ENCODE results near the gene AK5.

The AK5 gene, protein sequence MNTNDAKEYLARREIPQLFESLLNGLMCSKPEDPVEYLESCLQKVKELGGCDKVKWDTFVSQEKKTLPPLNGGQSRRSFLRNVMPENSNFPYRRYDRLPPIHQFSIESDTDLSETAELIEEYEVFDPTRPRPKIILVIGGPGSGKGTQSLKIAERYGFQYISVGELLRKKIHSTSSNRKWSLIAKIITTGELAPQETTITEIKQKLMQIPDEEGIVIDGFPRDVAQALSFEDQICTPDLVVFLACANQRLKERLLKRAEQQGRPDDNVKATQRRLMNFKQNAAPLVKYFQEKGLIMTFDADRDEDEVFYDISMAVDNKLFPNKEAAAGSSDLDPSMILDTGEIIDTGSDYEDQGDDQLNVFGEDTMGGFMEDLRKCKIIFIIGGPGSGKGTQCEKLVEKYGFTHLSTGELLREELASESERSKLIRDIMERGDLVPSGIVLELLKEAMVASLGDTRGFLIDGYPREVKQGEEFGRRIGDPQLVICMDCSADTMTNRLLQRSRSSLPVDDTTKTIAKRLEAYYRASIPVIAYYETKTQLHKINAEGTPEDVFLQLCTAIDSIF

GRCh38 chr1:77281491-77282186 lies at the start of gene AK5:
Gene AK5, plus strand, starts transcription at chr1:77282019. Its CDS starts 295 bp downstream, at chr1:77282314.
- DNase-seq, result peak; percentile 44

GRCh38 chr1:77232829-77233228 lies 49.0 kb upstream of the AK5 start:
- no peak for DNase-seq

GRCh38 chr1:77234096-77234495 lies 47.7 kb upstream of the AK5 start:
- no peak for DNase-seq

GRCh38 chr1:77234943-77235342 lies 46.9 kb upstream of the AK5 start:
- DNase-seq, result no peak

DNA sequence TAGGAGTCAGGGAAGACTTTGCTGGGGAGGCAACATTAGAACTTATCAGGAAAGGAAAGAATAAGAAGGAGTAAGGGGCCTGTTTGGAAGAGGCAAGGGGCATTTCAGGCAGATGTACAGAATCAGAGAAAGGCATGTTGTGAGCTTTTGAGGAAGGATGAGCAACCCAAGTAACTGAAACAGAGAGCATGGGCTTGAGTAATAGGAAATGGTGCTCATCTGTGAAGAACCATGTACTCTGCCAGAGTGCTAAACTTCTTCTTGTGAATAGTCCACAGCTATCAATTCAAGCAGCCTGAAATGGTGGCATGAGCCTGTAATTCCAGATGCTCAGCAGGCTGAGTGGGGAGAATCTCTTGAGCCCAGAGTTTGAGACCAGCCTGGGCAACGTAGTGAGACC lies 43.4 kb upstream of the AK5 start:
- DNase-seq, result no peak

GRCh38 chr1:77239311-77239710 lies 42.5 kb upstream of the AK5 start:
- no peak for DNase-seq

GRCh38 chr1:77245830-77246229 lies 36.0 kb upstream of the AK5 start:
- no peak for DNase-seq

GRCh38 chr1:77250126-77250525 lies 31.7 kb upstream of the AK5 start:
- DNase-seq, result no peak

- no peak for DNase-seq
Measured at GRCh38 chr1:77253211-77253610, 28.6 kb upstream of the AK5 start.

DNA sequence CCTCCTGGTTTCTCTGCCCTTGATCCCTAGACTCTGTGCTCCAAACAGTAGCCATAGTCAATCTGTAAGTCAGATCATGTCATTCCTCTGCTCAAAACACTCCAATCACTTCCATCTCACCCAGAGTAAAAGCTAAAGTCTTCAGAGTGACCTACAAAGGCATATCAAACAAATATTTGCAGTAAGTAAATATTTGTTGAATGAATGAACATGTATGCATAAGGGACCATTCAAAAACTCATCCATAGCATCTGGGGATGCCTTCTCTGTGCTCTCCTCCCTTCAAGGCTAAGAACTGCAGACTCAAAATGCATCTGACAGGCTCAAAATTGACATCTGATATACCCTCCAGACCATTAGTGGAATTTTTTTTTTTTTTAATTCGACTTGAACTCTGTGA lies 18.1 kb upstream of the AK5 start:
- no peak for DNase-seq

GRCh38 chr1:77265180-77265579 lies 16.6 kb upstream of the AK5 start:
- no peak for DNase-seq

DNA sequence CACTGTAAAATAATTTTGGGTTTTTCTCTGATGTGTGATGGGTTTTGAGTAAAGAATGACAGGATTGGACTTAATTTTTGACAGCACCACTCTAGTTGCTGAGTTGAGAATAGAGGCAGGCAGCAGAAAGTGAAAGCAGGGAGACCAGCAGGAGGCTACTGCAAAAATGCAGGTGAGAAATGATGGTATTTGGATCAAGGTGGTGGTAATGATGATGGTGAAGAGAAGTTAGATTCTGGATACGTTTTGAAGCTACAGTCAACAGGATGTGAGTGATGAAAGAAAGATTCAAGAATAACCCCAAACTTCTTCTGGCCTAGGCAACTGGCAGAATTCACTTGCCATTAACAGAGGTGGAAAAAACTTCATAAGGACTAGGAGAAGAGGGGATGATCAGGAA lies 14.8 kb upstream of the AK5 start:
- DNase-seq, result no peak

- no peak for DNase-seq
Measured at GRCh38 chr1:77271852-77272580, 9.8 kb upstream of the AK5 start.

DNA sequence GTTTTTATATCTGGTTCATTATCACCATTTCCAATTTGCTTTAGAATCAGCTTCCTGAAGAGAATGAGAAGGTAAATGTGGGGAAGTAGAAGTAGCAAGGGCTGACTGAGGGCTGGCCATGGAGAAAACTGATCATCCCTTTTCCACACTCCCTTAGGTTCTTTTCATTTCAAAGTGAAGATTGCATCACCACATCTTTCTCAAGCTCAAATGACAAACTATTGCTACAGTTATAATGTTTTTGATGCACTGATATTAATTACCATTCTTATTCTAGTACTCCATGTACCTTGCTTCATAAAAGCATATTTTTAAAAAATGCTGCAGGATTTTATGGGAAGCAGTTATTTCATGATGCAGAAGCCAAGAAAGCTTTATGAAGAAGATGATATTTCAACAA lies 7.9 kb upstream of the AK5 start:
- DNase-seq, result no peak

GRCh38 chr1:77275194-77275593 lies 6.6 kb upstream of the AK5 start:
- no peak for DNase-seq

DNA sequence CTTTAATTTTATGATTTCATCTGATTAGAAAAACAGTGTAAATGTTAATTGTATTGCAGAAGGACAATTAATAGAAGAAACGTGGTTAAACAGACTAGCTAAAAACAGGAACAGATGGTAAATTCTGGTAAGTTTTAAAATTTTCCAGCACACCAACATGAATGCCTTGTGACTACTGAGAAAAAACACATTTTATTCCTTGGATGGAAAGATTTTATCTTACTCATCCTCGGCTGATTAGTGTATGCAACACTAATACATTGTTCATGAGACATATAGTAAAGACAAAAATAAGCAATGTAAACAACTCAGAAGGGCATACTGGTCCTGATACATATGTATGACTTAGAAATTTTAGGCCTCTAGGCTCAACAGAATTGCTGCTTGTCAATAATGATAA lies 4.9 kb upstream of the AK5 start:
- no peak for DNase-seq

GRCh38 chr1:77279929-77280328 lies 1.9 kb upstream of the AK5 start:
- no peak for DNase-seq

DNA sequence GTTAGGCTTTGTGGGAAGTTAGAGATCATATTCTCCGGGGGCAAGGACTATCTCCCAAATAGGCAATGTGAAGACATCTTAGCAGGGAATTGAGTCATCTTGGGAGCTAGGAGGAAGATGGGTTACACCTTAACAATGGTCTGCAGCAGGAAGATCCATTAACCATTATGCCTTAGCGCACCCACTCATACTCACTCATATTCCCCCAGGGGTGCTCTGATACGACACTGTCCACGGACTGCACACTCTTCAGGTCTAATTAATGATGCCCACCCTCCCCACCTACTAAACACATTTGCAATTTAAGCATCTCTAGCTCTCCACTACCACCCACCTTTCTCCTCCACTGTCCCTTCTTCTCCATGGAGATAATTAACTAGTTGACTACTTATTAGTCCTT lies 857 bp upstream of the AK5 start:
- DNase-seq, result no peak

- no peak for DNase-seq
Measured at GRCh38 chr1:77282187-77282865, 507 bp downstream of the AK5 start.

DNA sequence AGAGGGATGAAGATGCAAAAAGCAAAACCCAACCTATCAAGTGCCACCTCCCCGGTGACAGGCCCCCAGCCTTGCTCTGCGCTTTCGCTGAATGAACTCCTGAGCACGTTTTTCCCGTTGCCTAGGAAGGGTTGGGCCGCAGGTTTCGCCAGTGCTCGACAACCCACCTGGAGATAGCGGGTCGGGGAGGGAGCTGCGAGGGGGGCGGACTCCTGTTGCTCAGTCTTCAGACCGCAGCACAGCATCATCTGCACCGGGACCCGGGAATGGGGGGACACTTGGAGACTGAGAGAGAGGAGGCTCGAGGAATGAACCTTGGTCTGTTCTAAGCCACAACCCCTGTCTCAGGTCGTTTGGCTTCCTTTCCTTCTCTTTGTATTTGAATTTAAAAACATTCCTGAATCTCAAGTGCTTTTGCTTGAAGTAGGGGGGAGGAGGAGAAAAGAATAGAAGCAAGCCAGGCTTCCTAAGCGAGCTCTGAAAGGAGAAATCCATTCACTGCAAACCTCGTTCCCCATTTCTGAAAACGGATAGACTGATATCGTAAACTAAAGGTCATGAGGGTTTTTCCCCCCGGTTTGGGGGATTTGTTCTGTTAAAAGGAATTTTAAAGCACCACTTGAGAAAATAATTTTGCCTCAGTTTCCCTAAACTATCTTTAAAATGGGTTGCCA lies 1.2 kb downstream of the AK5 start:
- peak; percentile 18 for DNase-seq

- no peak for DNase-seq
Measured at GRCh38 chr1:77283701-77284425, 2.0 kb downstream of the AK5 start.

- no peak for DNase-seq
Measured at GRCh38 chr1:77287535-77287934, 5.7 kb downstream of the AK5 start.

All from DMS79 treated with DMSO at 0.1 percent for 48 hours (cell line).